Activated CD8-positive, alpha-beta memory T cell treated with anti-CD3 and anti-CD28 coated beads for 24 hours (primary cell): ENCODE measurements around the gene GYG1.

Source experiments
- DNase-seq: peaks from one replicate; pipeline ENCODE4 v3.0.0-alpha.2; 2020

The GYG1 gene

GRCh38 chr3:148990236-148990635 lies 1.1 kb upstream of the GYG1 start:
- no peak for DNase-seq

- peak; percentile 79 for DNase-seq
These were observed 791 bp downstream of the GYG1 start for GRCh38 chr3:148992027-148992634.

GRCh38 chr3:148992635-148993255 lies 1.4 kb downstream of the GYG1 start:
- DNase-seq, result no peak

- no peak for DNase-seq
These were observed 6.3 kb downstream of the GYG1 start for GRCh38 chr3:148997623-148998022.

GRCh38 chr3:148998297-148998696 lies 7.0 kb downstream of the GYG1 start:
- no peak for DNase-seq

GRCh38 chr3:148998715-148999423 lies 7.5 kb downstream of the GYG1 start:
- DNase-seq, result no peak

- DNase-seq, result no peak
These were observed 8.5 kb downstream of the GYG1 start for GRCh38 chr3:148999806-149000205.

- DNase-seq, result no peak
These were observed 8.9 kb downstream of the GYG1 start for GRCh38 chr3:149000206-149000745.

- no peak for DNase-seq
These were observed 10.4 kb downstream of the GYG1 start for GRCh38 chr3:149001727-149002126.

GRCh38 chr3:149003653-149004305 lies 12.4 kb downstream of the GYG1 start:
- DNase-seq, result no peak

GRCh38 chr3:149004622-149005021 lies 13.3 kb downstream of the GYG1 start:
- DNase-seq, result no peak

GRCh38 chr3:149005416-149005815 lies 14.1 kb downstream of the GYG1 start:
- no peak for DNase-seq

GRCh38 chr3:149007567-149008257 lies 16.4 kb downstream of the GYG1 start:
- no peak for DNase-seq

- DNase-seq, result no peak
These were observed 18.4 kb downstream of the GYG1 start for GRCh38 chr3:149009732-149010131.

GRCh38 chr3:149010504-149010951 lies 19.2 kb downstream of the GYG1 start:
- no peak for DNase-seq

- DNase-seq, result no peak
These were observed 19.6 kb downstream of the GYG1 start for GRCh38 chr3:149010966-149011365.

GRCh38 chr3:149011676-149012075 lies 20.3 kb downstream of the GYG1 start:
- DNase-seq, result no peak

- DNase-seq, result no peak
These were observed 22.4 kb downstream of the GYG1 start for GRCh38 chr3:149013726-149014125.

- DNase-seq, result no peak
These were observed 24.1 kb downstream of the GYG1 start for GRCh38 chr3:149015393-149015792.

GRCh38 chr3:149016242-149016641 lies 24.9 kb downstream of the GYG1 start:
- no peak for DNase-seq

- no peak for DNase-seq
These were observed 25.6 kb downstream of the GYG1 start for GRCh38 chr3:149016669-149017541.

- no peak for DNase-seq
These were observed 26.9 kb downstream of the GYG1 start for GRCh38 chr3:149018247-149018646.
